Measurements from ENCODE around the gene USP46.
A peak's percentile ranks its signal among the peaks of the same experiment; 100 is the strongest.

The USP46 gene

DNA sequence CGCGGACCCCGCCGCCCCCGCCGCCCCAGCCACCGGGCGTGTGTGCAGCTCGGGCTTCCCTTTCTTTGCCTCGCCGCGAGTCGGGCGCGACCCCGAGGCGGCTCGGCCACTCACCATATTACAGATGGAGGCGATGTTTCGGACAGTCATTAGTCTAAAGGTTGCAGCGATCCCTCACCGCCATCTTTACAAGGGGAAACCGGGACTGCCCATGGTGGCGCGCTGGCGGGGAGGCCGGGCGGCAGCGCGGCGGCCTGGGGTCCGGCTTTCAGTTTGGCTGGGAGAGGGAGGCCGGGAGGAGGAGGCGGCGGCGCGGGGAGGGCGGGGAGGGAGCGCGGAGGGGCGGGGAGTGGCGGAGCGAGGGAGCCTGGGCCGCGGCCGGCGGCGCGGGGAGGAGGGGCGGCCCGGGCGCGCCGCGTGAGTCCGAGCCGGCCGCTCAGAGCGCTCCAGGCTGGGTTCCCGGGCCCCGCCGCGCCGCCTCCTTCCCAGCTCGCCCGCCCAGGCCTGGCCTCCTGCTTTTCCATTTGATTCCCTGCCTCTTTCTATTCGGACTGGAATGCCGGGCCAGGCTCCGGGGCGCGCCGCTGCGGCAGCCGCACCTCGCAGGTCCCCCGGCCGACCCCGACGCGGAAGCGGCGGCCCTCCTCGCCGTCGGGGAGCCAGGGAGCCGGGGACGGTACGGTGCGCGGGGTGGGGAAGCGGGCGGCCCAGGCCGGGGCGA is at the start of gene USP46:
Gene USP46, minus strand, starts transcription at position 301 of the 721 bp plus-strand sequence. Its CDS starts 151 bp downstream, at position 150.
- peak; percentile 10 for DNase-seq

GRCh38 chr4:52704661-52705060 is 45.6 kb upstream of the USP46 start:
- DNase-seq = no peak

GRCh38 chr4:52704133-52704532 is 45.0 kb upstream of the USP46 start:
- DNase-seq = no peak

- DNase-seq = no peak
Measured at GRCh38 chr4:52701207-52701606, 42.1 kb upstream of the USP46 start.

DNA sequence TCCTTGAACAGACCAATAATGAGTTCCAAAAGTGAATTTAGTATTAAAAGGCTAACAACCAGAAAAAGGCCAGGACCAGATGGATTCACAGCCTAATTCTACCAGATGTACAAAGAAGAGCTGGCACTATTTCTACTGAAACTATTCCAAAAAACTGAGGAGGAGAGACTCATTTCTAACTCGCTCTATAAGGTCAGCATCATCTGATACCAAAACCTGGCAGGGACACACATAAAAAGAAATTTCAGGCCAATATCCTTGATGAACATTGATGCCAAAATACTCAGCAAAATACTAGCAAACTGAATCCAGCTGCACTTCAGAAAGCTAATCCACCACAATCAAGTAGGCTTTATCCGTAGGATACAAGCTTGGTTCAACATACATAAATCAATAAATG is 35.8 kb upstream of the USP46 start:
- no peak for DNase-seq

GRCh38 chr4:52693492-52693891 is 34.4 kb upstream of the USP46 start:
- DNase-seq = no peak

DNA sequence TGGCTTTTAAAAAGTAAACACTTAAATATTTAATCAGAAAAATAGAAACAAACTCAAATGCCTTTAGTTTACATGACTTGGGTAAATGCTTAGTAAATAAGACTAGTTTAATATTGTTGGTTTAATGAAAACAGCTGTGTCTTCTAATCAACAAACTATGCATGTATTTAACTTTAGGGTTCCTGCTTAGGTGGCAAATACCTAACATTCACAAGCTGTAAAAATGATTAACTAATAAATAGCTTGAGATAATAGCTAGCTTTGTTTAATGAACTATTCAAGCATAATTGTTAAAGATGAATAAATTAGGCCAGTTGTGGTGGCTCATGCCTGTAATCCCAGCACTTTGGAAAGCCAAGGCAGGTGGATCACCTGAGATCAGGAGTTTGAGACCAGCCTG is 30.0 kb upstream of the USP46 start:
- DNase-seq = no peak

- no peak for DNase-seq
Measured at GRCh38 chr4:52687696-52688095, 28.6 kb upstream of the USP46 start.

- DNase-seq = no peak
Measured at GRCh38 chr4:52685316-52685715, 26.2 kb upstream of the USP46 start.

GRCh38 chr4:52684896-52685295 is 25.8 kb upstream of the USP46 start:
- no peak for DNase-seq

DNA sequence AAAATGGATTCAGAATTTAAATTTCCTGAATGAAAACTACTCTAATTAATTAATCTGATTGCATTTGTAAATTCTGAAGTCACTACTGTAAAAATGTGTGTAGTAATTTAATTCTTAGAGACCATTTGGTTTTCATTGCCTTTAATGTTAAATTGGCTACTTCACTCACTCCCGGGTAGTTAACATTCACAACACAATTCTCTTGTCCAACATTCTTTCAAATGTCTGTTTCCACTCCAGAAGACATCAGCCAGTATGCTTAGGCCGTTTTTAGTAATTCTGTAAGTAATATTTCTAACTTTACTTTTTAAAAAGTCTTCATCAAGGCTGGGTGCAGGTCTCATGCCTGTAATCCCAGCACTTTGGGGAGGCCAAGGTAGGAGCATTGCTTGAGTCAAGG is 21.3 kb upstream of the USP46 start:
- DNase-seq = no peak

DNA sequence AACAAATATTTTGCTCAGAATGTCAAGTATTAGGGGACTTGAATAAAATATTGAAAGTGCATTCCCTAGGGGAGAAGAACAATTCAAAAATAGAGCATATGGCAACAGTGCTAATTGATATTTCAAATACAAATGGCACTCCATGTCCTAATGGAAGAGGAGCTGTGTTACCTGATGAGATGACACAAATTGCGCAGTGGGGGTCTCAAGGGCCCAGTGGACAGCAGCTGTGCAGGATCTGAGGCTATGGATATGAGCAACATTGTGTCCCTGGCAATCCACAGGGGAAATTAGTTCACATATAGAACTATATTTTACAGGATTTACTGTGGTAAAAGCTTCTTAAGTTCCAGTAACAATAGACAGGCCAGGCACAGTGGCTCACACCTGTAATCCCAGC is 17.4 kb upstream of the USP46 start:
- DNase-seq = no peak

DNA sequence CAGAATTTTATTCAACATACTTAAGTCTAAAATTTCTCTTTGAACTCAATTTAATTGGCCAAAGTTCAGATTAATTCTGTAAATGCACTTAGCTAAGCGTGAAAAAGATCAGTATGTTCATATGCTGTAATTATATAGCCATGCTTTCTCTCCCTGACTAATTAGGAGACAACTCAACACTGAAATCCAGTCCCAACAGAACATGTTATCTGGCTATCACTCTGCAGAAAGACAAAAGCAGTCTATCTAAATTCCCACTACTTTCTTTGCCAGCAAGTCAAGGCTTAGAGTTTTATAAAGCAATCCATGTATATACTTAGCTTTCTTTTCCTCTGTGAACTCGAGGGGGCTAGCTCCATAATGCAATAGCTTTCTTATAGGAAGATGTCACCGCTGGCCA is 16.0 kb upstream of the USP46 start:
- DNase-seq = no peak

DNA sequence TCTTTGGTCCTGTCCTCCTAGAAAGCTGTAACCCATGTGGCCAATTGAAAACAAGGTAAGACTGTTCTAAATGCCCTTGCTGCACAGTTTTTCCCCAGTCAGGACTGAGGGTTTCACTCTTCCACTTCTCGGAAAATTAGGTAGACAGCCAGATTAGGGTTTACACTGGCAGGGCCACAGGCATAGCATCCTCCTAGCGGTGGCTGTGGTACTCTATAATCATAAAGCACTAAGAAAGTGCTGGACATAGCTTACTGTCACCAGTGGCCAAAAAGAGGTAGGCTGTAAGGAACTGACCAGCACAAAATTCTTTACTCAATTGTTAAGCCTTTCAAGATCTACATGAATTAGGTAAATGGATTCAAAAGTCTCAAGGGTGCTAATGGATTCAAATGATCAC is 11.6 kb upstream of the USP46 start:
- no peak for DNase-seq

DNA sequence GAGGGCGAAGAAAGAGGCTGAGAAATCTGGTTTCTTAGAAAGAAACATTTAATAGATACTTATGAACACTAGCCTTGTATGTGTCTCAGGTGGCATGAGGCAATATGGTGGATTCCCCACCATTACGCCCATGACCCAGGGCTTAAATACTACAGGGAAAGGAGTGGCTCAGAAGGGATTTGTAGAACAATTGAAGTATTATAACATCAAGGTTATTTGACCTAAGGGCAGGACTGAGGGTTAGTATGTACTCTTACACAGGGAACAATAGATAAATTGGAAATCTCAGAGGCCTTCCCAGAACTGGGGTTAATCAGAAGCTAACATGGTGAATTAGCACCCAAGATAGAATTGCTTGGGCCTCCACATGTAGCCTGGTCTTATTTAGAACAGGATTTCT is 11.0 kb upstream of the USP46 start:
- no peak for DNase-seq

DNA sequence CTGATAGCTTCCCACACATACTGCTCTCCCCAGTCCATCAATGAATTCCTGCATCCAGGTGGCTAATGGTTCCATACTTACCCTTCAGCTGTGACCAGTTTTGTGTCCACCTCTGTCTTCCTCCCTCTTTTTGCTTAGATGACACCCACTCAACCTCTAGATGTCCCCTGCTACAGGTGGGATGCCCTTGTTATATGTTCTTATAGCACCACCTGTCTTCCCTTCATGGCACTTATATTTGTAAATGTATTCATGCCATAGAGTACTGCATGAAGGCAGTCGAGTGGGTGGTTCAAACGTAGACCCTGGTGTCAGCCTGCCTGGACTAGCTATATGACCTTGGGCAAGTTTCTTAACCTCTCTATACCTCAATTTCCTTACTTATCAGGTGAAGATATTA is 6.5 kb upstream of the USP46 start:
- DNase-seq = no peak

DNA sequence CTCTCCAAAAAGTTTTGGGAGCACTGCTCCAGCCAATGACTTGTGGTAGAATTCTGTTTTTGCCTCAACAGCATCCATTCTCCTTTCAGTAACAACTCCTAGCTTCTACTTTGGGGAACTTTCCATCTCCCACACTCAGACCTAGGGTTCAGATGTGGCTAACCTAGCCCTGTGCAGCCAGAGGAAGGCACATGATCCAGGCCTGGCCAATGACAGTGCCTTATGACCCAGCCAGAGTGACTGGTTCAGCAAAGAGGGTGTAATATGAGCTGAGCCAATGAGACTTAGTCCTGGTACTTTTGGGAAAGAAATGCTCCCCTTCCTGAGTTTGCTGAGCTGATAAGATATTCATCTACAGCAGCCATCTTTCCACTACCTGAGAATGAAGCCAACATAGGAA is 5.4 kb upstream of the USP46 start:
- no peak for DNase-seq

GRCh38 chr4:52661966-52662690 is 3.0 kb upstream of the USP46 start:
- no peak for DNase-seq

DNA sequence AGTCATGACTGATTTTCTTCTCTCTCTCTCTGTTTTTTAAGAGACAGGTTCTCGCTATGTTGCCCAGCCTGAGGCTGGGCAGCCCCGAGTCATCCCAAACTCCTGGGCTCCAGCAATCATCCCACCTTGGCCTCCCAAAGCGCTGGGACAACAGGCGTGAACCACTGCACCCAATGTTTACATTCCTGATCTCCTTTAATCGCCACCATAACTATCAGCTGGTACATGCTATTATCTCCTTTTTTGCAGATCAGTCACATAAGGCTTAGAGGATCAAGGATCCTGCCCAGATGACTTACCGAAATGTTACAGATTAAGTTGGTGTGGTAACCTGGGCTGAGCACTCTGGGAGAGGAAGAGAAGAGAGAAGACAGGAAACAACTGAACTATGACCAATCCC is 1.5 kb upstream of the USP46 start:
- no peak for DNase-seq

GRCh38 chr4:52659722-52660261 is 691 bp upstream of the USP46 start:
- no peak for DNase-seq

DNA sequence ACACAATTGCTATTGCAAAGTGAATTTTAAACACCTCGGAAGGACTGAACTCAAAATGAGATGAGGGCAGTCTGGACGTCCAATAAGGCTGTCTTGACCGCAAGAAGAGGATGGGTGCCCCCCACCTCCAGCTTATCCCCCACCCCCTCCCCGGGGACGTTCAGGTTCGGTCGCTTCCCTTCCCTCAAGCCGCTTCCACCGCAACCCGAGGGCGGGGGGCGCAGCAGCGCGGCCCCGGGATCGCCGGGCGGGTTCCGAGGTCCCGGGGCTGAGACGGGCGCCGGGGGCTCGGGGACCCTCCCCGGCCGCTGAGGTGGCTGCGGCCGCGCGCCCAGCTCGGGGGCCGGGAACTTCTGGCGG is 480 bp downstream of the USP46 start:
- DNase-seq = no peak

DNA sequence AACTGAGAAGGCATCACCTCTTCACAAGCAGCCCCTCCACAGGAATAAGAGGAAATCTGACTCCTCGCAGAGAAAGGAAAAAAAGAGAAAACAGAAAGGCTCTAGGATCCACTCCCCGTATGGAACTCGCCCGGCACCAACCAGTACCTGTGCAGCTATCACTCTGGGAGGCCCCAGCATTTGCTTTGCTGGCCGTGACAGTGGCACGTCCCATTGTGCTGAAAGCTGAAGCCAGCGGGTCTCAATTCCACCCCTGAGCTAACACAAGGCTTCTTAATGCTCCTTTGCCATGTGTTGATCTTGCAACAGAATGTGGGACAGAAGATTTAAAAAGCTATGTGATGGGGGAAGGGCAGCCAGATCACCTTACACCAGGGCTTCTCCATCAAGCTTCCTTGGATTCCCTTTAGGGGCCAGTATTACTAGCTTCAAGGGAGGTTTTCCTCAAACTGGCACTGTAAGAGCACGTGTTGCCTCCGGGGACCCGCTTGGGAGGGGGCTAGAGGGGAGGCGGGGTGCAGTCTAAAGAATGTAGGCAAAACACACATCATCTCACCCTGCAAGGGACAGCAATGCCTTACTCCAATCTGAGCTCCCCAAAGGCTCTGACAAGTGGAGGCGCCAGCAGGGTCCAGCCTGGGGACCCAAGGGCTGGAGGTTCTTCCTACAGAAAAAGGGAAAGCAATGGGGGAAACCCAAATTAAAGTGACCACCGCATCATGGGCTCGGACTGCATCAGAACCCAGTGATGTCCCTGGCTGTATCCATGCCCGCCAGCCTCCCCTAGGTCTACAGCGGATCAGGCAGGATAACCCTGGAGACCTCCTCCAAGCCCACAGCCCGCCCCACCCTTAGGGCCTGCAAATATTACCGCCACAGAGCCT is 1.2 kb downstream of the USP46 start:
- DNase-seq = no peak

DNA sequence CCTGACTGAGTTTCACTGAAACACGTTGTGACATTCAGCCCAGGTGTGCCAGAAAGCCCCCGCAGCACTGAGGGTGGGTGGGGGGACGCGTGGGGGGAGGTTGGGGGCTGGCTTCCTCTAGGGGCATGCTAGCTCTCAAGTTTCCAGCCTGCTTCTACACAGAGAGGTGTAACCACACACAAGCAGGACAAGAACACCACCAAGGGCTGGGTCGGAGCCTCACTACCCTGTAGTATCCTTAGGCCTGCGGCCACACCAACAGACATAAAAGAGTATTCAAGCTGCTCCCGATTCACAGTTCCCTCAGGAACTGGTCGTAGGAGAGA is 1.8 kb downstream of the USP46 start:
- DNase-seq = no peak

- no peak for DNase-seq
Measured at GRCh38 chr4:52655506-52655905, 3.6 kb downstream of the USP46 start.

Measured in NCI-H2107 (cell line).